HG02623 (cell line): ENCODE data around the gene AK8.

Experiments
- ATAC-seq: cut with Tn5 transposase; IDR thresholded peaks from one replicate; pipeline ENCODE4 v1.9.1; 2021; ENCODE audit warnings: moderate library complexity; ENCODE audit not compliant: unreplicated experiment

The AK8 gene

DNA sequence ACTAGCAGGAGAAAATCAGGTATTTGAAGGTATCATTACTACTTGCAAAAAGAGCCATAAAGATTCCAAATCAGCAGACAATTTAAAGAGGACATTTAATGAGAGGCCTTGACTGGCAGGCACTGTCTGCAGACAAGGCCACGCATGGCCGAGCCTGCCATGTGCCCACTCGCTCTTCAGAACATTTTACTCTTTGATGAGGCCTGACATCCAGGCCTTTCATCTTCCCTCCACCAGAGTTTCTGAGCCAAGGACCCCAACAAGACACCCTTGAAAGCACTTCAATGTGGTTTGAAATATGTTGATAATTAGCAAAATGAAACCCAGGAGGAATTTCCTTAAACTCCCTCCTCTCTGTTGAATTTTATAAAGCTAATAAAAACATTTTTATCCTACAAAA, 16.4 kb downstream of the AK8 start:
- no peak for ATAC-seq

DNA sequence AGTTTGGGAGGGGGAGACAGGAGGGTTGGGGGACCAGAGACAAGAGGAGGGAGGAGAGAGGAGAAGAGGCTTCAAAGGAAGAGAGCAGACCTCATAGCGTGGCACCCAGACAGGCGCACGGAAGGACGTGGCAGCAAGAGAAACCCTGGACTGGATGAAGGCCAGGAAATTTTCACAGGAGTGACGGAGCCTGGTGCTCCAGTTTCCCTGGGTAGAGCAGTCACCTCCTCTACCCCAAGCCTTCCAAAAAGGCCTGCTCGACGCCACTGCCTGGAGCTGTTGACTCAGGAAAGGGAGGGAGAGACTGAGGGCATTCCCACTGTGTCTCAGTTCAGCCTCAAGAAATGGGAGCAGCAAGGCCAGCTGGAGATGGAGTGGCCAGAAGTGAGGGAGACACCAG, 19.3 kb downstream of the AK8 start:
- no peak for ATAC-seq

DNA sequence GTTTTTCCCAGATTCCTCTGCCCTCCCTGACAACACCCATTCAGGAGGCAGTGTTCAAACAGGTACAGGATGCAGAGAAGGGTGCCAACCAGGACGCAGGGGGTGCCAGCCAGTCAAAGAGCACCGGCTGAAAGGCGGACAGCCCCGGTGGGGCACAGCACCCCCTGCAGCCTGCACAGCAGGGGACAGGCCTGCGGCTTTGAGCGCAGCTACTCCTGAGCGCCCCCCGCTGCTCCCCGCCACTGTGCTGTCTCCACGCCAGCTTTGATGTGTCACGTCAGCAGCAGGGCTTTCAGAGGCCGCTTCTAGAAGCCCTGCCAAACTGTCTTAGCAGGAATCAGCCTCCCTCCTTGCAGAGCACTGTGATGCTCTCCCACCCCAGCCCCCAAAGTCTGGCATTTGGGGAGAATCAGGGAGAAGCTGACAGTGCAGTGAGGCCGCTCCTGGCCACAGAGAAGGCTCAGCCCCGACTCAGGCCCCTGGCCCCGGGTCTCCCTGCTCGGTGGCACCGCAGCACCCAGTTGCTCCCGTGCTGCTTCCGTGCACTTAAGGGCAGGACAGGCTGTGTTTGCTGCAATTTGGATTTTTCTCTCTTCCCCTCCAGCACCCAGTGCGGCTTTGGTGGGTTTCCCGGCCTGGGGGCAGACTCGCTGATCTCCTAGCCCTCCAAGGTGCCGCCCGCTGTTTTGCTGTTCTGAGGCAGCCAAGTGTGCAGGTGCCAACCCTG, 20.3 kb downstream of the AK8 start:
- ATAC-seq, result no peak

DNA sequence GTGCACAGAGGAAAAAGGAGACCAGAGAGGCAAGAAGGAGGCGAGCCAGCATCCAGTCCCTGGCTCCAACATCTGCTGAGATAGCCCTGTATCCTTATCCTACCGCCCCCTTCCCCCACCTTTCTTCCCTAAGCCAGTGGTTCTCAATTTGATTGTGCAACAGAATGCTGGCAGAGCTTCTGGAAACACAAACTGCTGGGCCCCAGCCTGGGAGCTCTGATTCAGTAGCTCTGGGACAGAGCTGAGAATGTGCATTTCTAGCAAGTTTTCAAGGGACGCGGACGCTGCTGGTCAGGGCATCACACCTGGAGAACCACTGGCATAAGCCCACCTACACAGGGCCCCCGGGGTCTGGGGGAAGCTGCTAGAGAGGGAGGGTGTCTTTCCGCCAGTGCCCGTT, 21.1 kb downstream of the AK8 start:
- ATAC-seq, result no peak

DNA sequence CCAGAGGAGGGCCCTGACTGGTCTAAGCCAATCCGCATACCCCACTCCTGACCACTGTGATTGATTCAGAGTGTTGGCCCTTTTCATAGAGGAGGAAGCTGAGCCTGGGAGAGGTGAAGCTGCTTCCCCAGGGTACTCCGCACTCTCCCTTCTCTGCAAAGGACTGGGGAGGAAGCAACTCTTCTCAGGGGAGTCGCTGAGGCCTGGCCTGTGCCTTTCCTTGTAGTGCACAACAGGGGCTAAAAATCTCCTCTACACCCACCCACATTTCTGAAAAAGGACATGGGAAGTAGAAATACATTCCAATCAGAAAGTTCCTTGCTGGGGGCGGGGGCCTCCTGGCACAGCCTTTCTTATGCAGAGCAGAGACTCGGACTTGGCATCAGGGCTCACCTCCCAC, 22.2 kb downstream of the AK8 start:
- no peak for ATAC-seq

DNA sequence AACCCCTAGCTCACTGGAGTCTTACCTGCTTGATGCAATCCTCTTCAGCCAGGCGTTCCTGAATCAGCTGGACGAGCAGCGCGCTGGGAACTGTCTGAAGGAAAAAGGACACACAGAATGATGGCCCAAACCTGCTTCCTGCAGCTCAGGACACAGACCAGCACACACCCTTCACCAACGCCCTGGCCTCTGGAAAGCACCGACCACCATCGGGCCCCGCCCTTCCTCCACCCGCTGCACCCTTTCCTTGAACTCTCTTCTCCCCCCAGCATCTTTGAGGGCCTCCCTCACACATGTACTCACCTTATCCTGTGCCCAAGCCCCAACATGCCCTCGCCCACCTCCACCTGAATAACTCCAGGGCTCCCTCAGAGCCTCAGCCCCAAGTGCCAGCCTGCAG, 23.3 kb downstream of the AK8 start:
- ATAC-seq, result no peak

DNA sequence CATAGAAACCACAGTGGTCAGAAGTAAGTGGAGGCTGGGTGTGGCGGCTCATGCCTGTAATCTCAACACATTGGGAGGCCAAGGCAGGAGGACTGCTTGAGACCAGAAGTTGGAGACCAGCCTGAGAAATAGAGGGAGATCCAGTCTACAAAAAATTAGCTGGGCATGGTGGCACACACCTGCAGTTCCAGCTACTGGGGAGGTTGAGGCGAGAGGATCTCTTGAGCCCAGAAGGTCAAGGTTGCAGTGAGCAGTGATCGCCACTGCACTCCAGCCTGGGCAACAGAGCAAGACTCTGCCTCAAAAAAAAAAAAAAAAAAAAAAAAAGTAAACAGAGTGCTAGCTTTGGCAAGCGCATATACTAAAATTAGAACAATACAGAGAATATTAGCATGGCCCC, 24.6 kb downstream of the AK8 start:
- no peak for ATAC-seq

DNA sequence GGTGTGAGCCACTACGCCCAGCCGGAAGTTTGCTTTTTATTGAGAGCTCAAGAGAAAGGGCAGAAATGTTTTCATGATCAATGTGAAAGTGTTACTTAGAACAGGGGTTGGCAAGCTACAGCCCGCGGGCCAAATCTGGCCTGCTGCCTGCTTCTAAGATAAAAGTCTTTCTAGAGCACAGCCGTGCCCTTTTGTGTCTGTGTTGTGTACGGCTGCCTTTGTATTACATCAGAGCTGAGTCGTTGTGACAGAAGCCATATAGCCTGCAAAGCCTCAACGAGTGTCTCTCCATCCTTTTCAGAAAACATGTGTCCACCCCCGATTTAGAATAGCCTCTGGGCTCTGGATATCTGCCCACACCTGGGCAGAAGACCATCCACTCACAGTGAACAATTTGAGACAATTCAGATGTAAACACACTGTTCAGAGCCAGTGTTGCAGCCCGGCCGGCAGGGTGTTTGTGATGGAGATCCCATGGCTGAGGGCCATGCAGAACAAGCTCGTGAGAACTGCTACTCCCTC, 28.8 kb downstream of the AK8 start:
- ATAC-seq, result no peak

DNA sequence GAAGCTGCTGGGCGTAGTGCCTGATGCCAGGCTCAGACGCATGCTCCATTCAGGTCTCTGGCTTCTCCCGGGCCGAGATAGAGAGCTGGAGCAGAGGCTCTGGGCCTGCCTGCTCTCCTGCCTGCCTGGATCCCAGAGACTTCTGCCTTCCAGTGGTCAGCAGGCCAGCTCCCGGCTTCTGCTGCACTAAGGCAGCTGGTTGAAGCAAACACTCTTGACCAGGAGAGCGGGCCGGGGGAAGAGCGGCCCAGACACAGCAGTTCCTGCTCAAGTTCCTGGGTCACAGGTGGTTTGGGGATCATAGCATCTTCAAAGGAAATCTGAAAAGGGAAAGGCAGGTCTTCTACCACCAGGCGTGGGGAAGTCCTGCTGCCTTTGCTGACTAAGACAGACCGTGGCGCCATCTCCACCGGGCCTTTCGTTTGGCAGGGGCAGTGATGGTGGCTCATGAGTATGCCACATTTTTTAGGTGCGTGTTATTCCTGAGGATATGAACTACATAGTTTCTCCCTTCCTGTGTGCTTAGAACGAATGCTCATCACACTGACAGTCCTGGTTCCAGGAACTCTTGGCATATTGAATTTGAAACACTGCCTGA, 31.1 kb downstream of the AK8 start:
- ATAC-seq, result no peak

DNA sequence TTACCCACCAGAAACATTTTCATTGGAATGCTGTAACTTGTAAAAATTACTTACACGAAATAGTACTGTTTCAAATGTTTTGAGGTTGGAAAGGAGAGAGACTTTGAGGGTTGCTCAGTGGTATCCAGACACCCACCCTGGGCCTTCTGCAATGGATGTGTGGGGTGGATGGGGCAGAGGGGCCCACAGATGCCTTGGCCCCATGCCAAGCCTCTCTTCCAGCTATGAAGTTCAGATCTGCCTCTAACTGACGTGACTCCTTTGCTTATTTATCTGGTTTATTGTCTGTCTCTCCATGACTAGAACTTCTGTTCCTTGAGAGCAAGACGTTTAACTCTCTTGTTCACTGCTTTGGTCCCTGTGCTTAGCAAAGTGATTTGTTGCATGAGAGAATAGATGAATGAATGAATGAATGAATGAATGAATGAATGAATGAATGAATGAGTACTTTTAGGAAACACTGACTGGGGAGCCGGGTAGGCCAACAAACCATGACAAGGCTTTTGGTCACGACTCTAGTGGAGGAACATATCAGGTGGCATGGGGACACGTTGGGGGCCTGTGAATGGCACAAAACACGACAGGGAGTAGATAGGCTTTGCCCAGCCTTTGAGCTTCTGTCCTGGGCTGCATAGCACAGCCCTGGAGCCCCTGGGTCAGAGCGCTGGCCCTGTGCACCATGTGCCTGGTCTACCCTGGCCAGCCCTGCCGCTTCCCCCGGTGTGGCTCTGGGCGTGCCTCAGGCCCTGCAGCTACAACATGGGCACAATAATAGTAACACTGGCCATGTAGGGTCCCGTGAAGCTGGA, 31.8 kb downstream of the AK8 start:
- ATAC-seq, result no peak

DNA sequence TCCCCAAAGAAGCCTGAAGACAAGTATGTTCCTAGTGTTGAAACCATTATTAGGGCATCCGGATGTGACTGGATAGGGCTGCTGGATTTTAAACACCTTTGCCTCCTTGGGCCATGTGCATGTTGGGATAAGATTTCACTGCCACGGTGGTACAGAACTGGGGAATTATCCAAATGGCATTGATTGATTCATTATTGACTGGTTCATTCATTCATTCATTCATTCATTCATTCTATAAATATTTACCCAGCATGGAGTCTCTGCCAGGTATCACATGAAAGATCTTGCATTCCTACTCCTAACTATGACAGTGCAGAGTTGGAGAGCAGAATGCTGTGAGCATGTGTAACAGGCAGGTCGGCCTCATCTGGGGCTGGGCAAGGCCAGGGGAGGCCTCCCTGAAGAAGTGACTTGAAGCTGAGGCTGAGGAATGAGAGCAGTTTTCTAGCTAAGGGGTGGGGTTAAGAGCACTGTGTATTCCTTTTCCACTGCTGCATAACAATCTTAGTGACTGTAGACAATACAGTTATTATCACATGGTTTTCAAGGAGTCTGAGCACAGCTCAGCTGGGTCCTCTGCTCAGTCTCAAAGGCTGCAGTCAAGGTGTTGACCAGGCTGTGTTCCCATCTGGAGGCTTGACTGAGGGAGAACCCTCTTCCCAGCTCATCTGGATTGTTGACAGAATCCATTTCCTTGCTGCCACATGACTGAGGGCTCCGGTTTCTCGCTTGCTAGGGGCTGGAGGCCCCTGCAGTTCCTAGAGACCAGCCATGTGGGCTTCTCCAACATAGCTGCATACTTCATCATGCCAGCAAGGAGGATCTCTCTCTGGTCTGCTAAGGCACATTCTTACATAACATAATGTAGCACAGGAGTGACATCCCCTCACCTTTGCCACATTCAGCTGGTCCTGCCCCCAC, 35.7 kb downstream of the AK8 start:
- ATAC-seq, result no peak

DNA sequence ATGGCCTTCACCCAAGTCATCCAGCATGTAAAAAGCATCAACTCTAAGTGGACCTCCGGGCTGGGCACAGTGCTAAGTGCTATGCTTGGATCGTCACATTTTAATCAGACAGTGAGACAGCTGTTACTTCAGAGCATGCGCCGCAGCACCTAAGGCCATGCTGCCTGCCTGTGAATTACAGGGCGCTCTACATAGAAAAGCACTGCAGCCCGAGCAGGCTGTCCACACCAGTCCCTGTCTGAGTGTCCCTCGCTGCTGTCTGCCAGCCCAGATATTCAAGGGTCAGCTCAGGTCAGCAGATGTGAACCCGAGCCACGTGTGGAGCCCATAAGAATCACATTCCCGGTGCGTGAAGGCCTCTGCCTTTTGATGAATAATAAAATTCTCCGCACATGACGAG, 37.1 kb downstream of the AK8 start:
- no peak for ATAC-seq

DNA sequence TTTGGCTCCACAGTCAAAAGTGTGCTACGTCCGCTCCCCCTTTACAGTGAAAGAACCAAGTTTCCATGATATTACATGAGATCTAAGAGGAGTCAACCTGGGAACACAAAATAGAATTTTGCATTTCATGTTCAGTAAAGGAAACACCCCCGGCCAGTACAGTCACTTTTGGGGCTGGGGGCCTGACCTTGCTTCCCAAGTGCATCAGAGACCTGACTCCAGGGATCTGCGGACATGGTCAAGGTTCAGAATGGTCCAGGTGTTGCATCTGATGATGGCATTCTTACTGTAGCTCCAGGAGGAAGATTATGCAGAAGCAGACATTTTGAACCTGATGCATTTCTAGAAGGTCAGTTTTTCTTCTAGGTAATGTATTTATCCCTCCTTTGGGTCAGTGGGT, 39.8 kb downstream of the AK8 start:
- ATAC-seq, result no peak

DNA sequence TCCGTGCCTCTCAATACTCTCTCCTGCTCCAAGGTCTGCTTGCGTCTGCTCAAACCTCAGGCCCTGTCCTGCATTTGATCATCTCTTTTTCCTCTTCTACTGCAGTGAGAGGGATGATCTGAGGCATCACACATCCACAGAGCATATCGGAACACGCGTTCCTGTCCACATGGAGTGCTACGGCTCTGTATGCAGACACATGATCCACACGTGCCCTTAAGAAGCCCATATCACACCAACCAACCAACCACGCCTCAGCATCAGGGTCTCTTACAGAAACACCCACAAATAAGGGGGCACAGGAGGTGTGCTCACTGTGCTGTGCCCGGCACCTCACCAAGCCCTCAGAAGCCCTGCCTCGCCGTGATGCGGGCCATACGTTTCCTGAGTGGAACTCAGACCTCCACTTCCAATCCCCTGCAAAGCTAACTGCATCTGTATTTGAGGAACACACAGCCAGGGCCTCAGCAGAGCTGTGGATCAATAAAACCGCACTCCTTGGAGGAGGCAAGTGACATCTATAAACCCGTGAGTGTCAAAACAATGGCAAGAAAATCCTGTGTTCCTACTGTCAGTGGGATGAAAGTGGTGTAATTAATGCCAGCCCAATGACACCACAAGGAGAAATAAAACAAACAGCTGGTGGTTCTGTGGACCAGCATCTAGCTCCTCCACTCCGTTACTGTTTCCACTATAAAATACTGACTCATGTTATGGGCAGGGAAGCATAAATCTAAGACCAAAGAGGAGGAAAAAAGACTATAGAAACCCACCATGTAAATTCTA, 40.4 kb downstream of the AK8 start:
- no peak for ATAC-seq

DNA sequence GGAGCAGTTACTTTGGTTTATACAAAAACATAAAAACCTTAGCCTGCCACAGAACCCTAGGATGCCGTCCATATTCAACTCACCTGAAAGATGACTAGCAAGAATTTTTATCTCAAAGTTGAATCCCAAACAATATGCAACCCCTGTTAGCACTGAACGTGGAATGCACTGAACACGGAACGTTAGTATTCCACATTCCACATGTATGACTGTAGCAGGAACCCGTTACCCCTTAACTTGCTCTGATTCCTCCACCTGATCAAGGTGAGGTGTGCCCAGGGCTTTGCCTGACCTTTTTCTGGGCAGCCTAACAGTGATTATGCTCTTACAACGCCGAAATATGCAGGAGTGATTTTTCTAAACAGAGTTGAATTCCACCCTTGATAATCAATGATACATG, 43.7 kb downstream of the AK8 start:
- ATAC-seq, result no peak

DNA sequence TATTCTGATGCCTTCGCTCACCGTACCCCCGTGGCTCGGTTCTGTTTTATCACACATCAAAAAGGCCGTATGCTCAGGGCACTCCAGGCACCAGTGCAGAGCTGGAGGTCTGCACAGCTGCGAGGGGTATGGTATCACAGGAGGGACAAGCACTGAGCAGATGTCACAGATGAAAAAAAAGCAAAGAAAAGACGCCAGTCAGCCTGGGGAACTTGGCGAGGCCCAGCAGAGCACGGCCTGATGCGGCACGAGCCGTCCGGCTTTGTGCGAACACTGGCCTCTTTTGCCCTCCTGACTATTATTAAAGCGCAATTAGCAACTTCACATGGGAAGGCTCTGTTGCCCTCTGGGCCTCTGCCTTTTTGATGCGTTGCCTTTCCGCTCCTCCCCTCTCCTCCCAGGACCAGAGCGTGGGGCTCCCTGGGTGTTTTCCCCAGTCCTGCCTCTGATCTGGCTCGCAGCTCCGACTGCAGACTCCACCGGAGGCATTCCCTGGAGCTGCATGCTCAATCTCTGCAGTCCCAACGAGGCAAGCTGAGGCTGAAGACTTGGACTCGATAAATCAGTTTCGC, 44.4 kb downstream of the AK8 start:
- ATAC-seq, result no peak

DNA sequence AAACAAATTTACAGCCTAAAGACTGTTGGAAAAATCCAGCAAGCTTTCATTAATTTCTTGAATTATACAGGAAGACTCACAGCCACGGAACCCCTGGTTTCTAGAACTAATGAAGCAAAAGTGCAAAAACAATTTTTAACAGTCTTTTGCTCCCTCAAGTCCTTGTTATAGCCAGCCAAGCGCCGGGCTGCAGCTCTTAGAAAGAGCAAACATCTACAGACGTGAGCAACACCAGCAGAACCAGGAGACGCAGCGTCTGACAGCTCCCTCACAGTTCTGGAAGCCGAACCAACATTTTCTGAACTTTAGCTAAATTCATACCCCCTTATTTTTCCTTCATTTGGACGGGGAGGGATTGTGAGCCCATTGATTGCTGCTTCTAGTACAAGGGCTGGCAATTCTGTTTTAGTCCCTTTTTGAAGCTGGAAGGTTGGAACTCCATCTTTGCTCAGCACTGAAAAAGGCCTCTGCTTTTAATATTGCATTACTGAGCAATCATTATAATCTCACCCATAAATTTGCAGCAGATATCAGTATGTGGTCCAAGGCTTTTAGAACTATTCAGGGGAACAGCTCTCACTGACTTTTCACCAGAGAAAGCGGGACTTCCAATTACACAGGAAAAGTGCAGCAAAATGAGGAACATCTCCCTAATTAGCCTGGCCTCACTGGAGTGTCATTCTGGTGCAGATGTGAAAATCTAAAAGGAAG, 45.8 kb downstream of the AK8 start:
- ATAC-seq, result no peak

DNA sequence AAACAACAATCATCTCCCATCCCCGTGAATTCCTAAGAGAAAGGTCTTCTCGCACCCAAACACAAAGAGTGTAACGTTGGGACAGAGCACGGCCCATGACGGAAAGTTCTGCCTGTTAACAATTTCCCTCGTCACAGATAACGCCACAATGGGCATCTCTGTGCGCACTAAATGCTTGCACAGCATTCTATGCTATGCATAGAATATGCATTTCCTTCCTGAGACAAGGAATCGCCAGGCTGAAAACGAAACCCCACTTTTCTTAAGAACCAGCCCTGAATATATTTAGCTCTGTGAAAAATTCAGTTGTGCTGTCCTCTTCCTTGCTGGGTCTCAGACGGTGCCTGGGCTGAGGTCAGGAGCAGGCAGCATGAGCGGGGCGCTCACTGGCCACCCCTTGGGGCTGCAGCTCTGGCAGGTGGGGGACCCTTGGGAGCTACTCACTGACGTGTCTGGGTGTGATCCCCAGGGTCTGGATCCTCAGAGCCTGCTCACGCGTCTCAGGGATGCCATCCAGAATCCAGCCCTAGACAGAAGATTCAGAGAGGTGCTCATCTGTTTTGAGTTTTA, 49.8 kb downstream of the AK8 start:
- ATAC-seq, result no peak

DNA sequence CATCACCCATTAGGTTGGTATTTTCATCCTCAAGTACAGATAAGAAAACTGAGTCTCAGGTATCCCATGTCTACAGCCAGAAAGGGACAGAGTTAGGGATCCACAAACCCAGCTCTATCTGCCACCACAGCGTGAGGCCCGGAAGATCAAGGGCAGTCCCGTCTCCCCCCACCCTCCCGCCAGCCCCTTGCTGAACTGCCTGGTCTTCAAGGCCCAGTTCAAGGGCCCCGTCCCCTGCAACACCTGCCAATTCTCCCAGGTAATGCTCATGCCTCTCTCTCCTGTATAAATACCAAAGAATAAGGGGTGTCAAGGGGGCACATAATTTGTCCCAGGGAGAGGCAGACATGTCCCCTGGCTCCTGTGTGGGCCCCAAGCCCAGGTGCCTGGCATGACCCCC, 50.7 kb downstream of the AK8 start:
- ATAC-seq, result no peak
